Measurements from ENCODE around the gene BAHCC1. TPM values are rescaled to one million over a fixed set of nuclear protein-coding genes. Genes with fewer than 3 reads are reported as not detected.

The BAHCC1 gene
- total and polyA plus RNA-seq, 9 of the 15 experiments (the other 6 are each of a cell fraction or from before 2014, with no cell fraction given) = 0.14 to 26.9 (median 5.0) TPM

- TF ChIP-seq ZBTB12 (CRISPR knock-in tag; IDR thresholded peaks at IDR 0.05) (no peak), DIDO1 (tag; IDR thresholded peaks at IDR 0.05; ENCODE audit: low read depth) (no peak), DACH1 (IDR thresholded peaks at IDR 0.05; ENCODE audit: partially characterized antibody) (no peak), FUS (optimal IDR thresholded peaks at IDR 0.05; ENCODE audit: low read depth, low read length) (no peak), ZKSCAN8 (CRISPR knock-in tag; IDR thresholded peaks at IDR 0.05) (no peak), ZNF77 (CRISPR knock-in tag; IDR thresholded peaks at IDR 0.05) (no peak), MTA1 (IDR thresholded peaks at IDR 0.05; ENCODE audit: borderline replicate concordance) (no peak), HLTF (IDR thresholded peaks at IDR 0.05) (no peak), ARID3A (IDR thresholded peaks at IDR 0.05; ENCODE audit: borderline replicate concordance, low read depth, low read length) (no peak), NR2C2 (CRISPR knock-in tag; IDR thresholded peaks at IDR 0.05) (no peak), NR2C2 (tag; IDR thresholded peaks at IDR 0.05) (no peak; the same call in 1 of the 2 replicates), REST (IDR thresholded peaks at IDR 0.05; ENCODE audit: borderline replicate concordance) (peak; percentile 46), REST (CRISPR knock-in tag; IDR thresholded peaks at IDR 0.05; ENCODE audit: low read depth) (peak; percentile 67; the same call in 1 of the 2 replicates), ATF1 (CRISPR knock-in tag; IDR thresholded peaks at IDR 0.05) (no peak), ATF1 (tag; IDR thresholded peaks at IDR 0.05) (no peak), ZNF175 (CRISPR knock-in tag; IDR thresholded peaks at IDR 0.05; ENCODE audit: low read depth) (0 out of 2 replicates have a peak, but pooled peaks have one; percentile 25), FOSL1 (tag; conservative IDR thresholded peaks at IDR 0.05) (no peak), SP1 (CRISPR knock-in tag; IDR thresholded peaks at IDR 0.05) (no peak), TAF9B (IDR thresholded peaks at IDR 0.05; ENCODE audit: partially characterized antibody) (no peak), ZNF282 (CRISPR knock-in tag; IDR thresholded peaks at IDR 0.05) (peak; percentile 90)
Observed at GRCh38 chr17:81481073-81481799, 86.0 kb downstream of the BAHCC1 start (continued).
